Transverse colon (tissue), 4 donors: Measurements from ENCODE around the gene EYS. TPM values are rescaled to one million over a fixed set of nuclear protein-coding genes. Genes with fewer than 3 reads are reported as not detected.

Source experiments
- DNase-seq: peaks from one replicate; pipeline ENCODE4 v3.0.0-alpha.2; 2019
- H3K27ac ChIP-seq, 4 donors: fragments of 200-600 bp; sonication (generic); 2 replicates each; pipeline ENCODE4 v1.5.1; 2016 to 2018; ENCODE audit warnings: inconsistent platforms in 4 of 4
- H3K27me3 ChIP-seq: fragments of 200-600 bp; sonication (generic); 2 replicates; pipeline ENCODE4 v1.5.1; 2017; ENCODE audit warnings: inconsistent platforms
- H3K36me3 ChIP-seq, 4 donors: fragments of 200-600 bp; sonication (generic); 2 replicates each; pipeline ENCODE4 v1.5.1; 2017 to 2019; ENCODE audit warnings: inconsistent platforms in 4 of 4
- H3K4me1 ChIP-seq, 4 donors: fragments of 200-600 bp; sonication (generic); 2 replicates each; pipeline ENCODE4 v1.5.1; 2017 to 2020; ENCODE audit warnings: inconsistent platforms in 4 of 4
- H3K4me3 ChIP-seq, 4 donors: fragments of 200-600 bp; sonication (generic); 1 replicate in 1 of 4; 2 replicates in 3 of 4; pipeline versions ENCODE4 v1.5.1 to v1.6.1; 2017 to 2019; ENCODE audit warnings: inconsistent platforms in 4 of 4
- H3K9me3 ChIP-seq, 2 donors: fragments of 200-600 bp; sonication (generic); 2 replicates each; pipeline ENCODE4 v1.5.1; 2017 to 2019; ENCODE audit warnings: inconsistent platforms in 2 of 2
- EP300 ChIP-seq: sonication (generic); formaldehyde crosslinking; IDR thresholded peaks from one replicate; pipeline ENCODE4 v1.6.1; 2017; ENCODE audit warnings: antibody characterized with exemption, low read depth
- POLR2A ChIP-seq: fragments of 450-650 bp; IDR thresholded peaks from one replicate; pipeline ENCODE4 v1.6.1; 2016; ENCODE audit warnings: antibody characterized with exemption, mild to moderate bottlenecking, moderate library complexity
- POLR2AphosphoS5 ChIP-seq, 3 donors: sonication (generic); formaldehyde crosslinking; IDR thresholded peaks; one replicate each; pipeline ENCODE4 v1.6.1; 2016; ENCODE audit warnings: antibody characterized with exemption in 3 of 3
- WGBS, 2 donors: methylation state at CpG; one replicate each; pipeline ENCODE4 v1.1.5; 2018; ENCODE audit warnings: low coverage in 1 of 2; 5-methylcytosine and 5-hydroxymethylcytosine counted together
- in situ Hi-C, 4 donors: fragments of 200-750 bp; cut with MboI; loops; one replicate each; pipeline versions ENCODE4 v1.15.0 to v1.15.1; 2017; ENCODE audit warnings: low sequenced_read_pairs in 3 of 4, low pct_ligation_motif_present in 1 of 4, low pct_unique_long_range_greater_than_20kb in 1 of 4
- intact Hi-C: fragments of 100-400 bp; cut with DNase I; formaldehyde crosslinking; loops from one replicate; pipeline ENCODE4 v1.15.1; 2023; ENCODE audit warnings: low total_unique reads
- total RNA-seq, 4 donors: library from RNA; depleted of rRNA; stranded (reverse); fragments of >200 nt; gene quantifications; one replicate each; pipeline ENCODE4 v1.1.0, GENCODE V29; 2016
- TF ChIP-seq, protein P1 (sequence below), 5 experiments: fragments of 200-600 bp in 3 of 5; fragments of 450-650 bp in 2 of 5; sonication (generic) in 3 of 5; IDR thresholded peaks; 1 replicate in 2 of 5; 2 replicates in 3 of 5; pipeline ENCODE4 v1.5.1; 2016 to 2017; ENCODE audit warnings: antibody characterized with exemption in 5 of 5, inconsistent platforms in 3 of 5, mild to moderate bottlenecking in 2 of 5, moderate library complexity in 1 of 5

Gene EYS
- total RNA-seq, 4 donors from 2014 or later, result 0.41 TPM; not detected in 3

DNA sequence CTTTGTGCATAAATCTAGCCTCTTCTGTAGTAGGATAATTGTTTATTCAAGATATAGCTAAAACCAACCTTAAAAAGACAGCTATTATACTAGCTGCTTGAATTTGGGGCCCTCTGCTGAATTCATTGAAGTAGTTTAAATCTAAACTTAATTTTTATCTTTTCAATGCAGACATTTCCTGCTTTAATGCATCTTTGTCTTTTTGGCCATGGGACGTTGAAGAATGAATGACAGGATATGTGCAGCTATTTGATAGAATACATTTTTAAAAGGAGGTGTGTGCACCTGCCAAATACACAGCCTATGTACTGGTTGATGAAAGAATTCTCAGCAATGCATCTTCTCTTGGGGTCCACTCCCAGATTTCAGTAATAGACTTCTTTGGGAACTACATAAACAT, 1546.5 kb downstream of the EYS start:
- Histone ChIP-seq H3K9me3 (no peaks in the 10 kb centered on the region), H3K27ac (no peak overlapping the region), H3K4me3 (no peak overlapping the region), H3K36me3 (no peaks in the 10 kb centered on the region), H3K4me1 (no peaks in the 10 kb centered on the region), H3K27me3 (no peaks in the 10 kb centered on the region)
- intact Hi-C loops (no loop called here), in situ Hi-C loops (no loop called here)
- TF ChIP-seq POLR2AphosphoS5 (IDR thresholded peaks at IDR 0.05) (no peak), EP300 (no peak), POLR2A (no peak)
- TF ChIP-seq, protein P1, sequence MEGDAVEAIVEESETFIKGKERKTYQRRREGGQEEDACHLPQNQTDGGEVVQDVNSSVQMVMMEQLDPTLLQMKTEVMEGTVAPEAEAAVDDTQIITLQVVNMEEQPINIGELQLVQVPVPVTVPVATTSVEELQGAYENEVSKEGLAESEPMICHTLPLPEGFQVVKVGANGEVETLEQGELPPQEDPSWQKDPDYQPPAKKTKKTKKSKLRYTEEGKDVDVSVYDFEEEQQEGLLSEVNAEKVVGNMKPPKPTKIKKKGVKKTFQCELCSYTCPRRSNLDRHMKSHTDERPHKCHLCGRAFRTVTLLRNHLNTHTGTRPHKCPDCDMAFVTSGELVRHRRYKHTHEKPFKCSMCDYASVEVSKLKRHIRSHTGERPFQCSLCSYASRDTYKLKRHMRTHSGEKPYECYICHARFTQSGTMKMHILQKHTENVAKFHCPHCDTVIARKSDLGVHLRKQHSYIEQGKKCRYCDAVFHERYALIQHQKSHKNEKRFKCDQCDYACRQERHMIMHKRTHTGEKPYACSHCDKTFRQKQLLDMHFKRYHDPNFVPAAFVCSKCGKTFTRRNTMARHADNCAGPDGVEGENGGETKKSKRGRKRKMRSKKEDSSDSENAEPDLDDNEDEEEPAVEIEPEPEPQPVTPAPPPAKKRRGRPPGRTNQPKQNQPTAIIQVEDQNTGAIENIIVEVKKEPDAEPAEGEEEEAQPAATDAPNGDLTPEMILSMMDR (IDR thresholded peaks at IDR 0.05), result no peak
- DNase-seq, result no peak
- WGBS, 2 donors, result 50 to 68% methylated on average over 1 of the region's 1 CpG

DNA sequence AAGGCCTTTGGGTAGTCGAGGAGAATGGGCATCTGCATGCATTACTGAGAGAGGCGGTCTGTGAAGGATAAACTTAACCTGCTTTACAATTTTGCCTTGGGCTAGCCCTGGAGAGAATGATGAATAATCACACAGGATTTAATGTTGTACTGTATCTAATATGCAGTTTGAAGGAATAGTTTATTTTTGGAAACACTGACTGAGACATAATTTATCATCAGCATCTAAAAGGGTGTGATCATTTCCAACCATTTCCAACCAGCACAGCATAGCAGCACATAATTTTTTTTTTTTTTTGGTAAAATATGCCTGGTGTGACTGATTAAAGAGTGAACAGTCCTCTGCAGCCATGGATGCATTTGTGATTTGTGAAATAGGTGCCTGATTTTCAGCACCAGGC, 1552.0 kb downstream of the EYS start:
- TF ChIP-seq POLR2A (no peak), POLR2AphosphoS5 (IDR thresholded peaks at IDR 0.05) (no peak), EP300 (no peak)
- TF ChIP-seq, protein P1 (IDR thresholded peaks at IDR 0.05), result no peak
- Histone ChIP-seq H3K9me3 (no peaks in the 10 kb centered on the region), H3K27ac (no peak overlapping the region), H3K4me3 (no peak overlapping the region), H3K27me3 (no peaks in the 10 kb centered on the region), H3K4me1 (no peaks in the 10 kb centered on the region), H3K36me3 (no peaks in the 10 kb centered on the region)
- 62 to 78% methylated on average over 2 of the region's 2 CpGs for WGBS, 2 donors
- no peak for DNase-seq
- intact Hi-C loops, result no loop called here
- in situ Hi-C loops, result no loop called here

DNA sequence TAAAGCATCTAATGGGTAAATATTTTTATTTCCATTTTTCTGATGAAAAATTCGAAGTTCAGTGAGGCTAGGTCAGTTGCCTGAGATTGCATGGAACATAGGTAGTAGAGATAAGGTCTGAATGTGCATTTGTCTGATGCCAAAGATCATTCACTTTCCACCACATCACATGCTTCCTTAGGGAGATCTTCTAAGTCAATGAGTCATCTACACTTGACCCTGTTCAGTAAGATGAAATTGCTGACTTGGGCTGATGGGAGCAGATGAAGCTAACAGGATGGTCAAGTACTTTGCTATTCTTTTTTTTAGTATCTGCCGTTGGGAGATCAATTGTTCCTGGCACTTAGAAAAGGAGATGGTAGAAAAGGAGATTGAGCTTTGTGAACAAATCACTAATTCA, 1560.2 kb downstream of the EYS start:
- in situ Hi-C loops (no loop called here), intact Hi-C loops (no loop called here)
- no peak overlapping the region for H3K27ac ChIP-seq
- no peaks in the 10 kb centered on the region for H3K4me1 ChIP-seq
- DNase-seq, result no peak
- TF ChIP-seq EP300, result no peak
- no peak for TF ChIP-seq POLR2A
- TF ChIP-seq, protein P1 (IDR thresholded peaks at IDR 0.05), result no peak
- no peak for TF ChIP-seq POLR2AphosphoS5 (IDR thresholded peaks at IDR 0.05)
- no peaks in the 10 kb centered on the region for H3K36me3 ChIP-seq
- H3K4me3 ChIP-seq, result no peak overlapping the region
- H3K27me3 ChIP-seq, result no peaks in the 10 kb centered on the region
- no peaks in the 10 kb centered on the region for H3K9me3 ChIP-seq
- WGBS, 2 donors, result 65 to 83% methylated on average over 2 of the region's 2 CpGs

DNA sequence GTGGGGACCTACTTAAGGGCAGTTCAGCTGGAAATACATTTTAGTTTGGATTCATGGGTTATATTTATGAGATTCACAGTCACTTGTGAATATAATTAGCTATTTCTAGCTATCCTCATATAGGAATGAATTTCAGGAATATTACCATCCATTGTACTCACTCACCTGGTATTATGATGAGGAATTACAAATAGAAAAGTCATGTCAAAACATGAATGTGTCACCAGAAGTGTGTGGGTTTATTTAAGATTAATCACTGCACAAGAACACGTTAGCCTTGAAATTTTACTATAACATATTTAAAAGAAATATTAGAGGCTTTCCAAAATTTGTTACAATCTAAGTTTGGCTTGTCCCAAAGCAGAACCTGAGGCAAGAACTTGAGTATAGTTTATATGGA, 1560.9 kb downstream of the EYS start:
- in situ Hi-C loops (no loop called here), intact Hi-C loops (no loop called here)
- no peaks in the 10 kb centered on the region for H3K27me3 ChIP-seq
- no peak for TF ChIP-seq POLR2AphosphoS5 (IDR thresholded peaks at IDR 0.05)
- TF ChIP-seq, protein P1 (IDR thresholded peaks at IDR 0.05), result no peak
- no peak for TF ChIP-seq POLR2A
- no peak for TF ChIP-seq EP300
- WGBS, 2 donors, result 53 to 65% methylated on average over 1 of the region's 1 CpG
- DNase-seq, result no peak
- no peaks in the 10 kb centered on the region for H3K36me3 ChIP-seq
- H3K4me3 ChIP-seq, result no peak overlapping the region
- no peaks in the 10 kb centered on the region for H3K9me3 ChIP-seq
- H3K27ac ChIP-seq, result no peak overlapping the region
- H3K4me1 ChIP-seq, result no peaks in the 10 kb centered on the region
